Nucleus accumbens (tissue), 56 donors: ENCODE results near the gene RBP3.

Experiments used
- DNase-seq, 56 donors: peaks; one replicate each; lab custom pipeline; 2025; lab: John Stamatoyannopoulos, UW

The RBP3 gene

DNA sequence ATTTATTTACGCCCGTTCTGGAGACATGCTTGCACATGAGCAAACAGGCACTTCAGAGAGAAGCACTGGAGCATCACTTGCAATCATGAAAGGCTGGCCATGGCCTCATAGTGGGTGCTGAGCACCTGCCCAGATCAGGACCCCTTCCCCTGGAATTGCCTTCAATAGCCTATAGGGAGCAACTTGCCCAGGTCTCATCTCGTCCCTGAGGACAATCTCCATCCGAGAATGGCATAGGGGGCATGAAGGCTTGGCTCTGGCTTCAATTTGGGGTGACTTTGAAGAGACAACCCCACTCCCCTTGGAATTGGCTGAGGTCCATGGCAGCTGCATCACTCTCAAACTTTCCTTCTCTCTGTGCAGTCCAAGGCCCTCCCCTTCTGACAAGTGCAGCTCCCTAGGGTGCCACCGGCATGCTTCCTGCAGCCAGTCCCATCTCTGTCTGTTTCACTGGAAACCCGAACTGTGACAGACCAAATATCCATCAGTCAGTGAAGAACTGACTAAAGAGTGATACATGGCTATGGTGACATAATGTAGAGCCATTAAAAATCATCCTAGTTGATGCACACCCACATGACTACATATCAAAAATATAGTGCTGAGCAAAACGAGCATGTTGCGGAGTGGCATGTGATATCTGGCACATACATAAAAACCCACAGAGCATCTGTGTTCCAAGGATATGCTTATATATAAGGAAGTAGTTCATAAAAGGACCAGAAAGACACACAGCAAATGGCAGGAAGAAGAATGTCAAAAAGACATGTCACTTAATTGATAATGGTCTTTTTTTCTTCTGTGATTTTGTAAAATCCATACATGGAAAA lies 13.5 kb upstream of the RBP3 start:
- no peak for DNase-seq

DNA sequence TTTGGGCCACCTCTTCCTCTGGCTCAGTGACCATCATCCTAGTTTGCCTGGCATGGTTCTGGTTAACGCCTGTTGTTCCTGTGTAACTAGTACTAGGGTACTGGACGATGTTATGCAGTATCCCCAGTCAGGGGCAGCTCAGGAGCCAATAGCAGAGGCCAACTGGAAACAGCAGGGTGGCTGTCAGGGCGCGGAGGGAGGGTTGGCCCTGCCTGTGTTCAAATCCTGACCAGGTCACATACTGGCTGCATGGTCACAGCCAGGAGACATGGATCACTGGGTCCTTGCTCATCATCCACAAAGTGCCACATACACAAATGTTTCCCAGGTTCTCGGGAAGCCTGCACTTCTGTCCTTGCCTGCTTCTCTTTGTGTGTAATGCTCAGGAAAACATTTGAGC lies 12.3 kb upstream of the RBP3 start:
- no peak for DNase-seq

DNA sequence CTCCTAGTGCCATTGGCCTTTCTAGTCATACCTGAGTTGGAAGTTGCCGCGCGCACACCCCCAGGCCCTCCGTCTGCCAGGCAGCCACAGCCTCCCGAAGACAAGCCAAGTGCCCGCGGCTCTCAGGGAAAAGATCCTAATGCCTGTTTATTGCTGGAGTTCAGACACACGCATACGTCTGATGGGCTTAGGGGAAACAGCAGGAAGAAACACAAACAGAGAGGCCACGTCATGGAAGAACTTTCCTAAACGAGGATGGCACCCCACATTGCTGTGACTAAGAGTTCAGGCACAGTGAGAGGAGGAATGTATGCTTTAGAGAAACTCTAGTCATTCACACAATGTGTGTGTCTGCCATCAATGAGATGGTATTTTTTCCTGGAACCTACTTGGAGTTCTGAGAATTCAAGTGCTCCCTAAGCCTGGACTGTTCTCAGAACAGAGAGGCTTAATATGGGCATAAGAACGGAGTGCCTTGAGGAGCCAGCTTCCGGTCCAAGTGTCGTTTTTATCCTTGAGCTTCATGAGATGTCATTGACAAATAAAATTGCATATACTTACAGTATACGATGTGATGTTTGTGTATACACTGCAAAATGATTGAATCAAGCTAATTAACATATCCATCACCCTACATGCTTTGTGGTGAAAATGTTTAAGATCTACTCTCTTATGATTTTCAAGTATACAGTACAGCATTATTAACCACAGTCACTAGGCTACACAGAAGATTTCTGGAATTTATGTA lies 11.6 kb upstream of the RBP3 start:
- DNase-seq: no peak

DNA sequence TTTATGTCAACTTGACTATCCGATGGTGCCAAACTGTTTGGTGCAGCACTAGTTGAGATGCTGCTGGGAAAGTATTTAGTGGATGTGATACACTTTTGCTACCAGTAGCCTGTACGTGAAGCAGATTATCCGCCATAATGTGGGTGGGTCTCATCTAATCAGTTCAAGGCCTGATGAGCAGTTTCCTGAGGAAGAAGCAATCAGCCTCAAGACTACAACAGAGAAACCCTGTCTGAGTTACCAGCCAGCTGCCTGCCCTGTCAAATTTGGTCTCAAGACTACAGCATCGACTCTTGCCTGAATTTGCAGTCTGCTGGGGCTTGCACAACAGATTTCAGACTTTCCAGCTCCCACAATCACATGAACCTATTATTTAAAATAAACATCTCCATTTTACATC lies 10.9 kb upstream of the RBP3 start:
- no peak for DNase-seq

DNA sequence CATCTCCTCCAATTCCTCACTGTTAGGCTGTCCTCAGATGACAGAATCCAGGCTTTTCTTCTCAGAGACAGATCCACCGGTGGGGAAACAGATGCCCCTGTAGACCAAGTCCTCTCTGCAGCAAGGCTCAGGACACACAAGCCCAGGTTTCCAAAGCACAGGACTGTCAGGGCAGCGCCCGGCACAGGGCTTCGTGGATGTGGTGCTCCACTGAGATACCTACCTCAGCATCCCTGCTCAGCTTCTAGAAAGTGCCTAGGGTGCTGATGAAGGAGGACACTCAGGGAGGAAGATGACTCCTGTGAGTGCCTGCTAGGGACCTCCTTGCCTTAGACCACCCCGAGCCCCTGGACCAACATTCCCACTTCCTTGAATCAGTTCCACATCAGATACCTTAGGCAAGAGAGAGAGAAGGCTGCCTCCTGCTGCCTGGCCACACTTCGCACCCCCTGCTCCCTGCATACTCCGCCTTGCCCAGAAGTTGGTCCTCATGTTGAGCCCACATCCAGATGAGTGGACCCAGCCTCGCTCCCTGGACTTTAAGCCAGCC lies 8.9 kb upstream of the RBP3 start:
- no peak for DNase-seq

DNA sequence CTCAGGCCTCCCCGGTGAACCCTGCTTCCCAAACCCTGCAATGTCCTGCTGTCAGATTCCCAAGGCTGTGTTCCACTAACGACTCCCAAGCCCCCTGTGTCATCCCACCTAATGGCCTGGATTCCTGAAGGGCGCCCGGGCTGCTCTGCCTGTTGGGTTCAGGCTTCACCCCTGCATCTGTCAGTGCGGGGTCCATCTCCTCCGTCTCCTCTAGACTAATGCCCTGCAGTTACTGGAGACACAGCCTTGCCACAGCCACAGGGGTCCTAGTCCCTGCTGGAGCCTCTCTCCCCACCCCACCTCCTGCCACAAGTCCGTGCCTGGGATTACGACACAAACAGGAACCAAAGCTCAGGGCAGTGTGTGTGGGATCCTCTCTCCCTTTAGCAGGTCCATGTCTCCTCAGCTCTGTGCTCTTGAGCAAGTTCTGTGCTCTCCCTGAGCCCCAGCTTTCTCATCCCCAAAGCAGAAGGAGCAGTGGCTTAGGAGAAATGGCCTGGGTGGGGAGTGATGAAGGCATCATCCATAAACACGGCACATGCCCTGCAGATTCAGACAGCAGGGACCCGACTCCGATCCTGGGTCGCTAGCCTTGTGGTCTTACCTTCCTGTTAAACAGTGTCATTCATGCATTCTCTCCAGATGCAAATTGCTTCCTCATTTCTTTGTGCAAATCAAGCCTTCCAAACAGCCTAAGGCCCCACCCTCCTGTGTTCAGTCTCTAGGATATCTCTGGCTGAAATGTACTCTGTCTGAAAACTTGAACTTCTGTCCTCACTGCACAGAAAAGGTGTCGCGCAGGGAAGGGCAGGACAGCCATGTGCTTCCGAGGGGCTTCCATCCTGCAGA lies 8.2 kb upstream of the RBP3 start:
- DNase-seq: no peak

DNA sequence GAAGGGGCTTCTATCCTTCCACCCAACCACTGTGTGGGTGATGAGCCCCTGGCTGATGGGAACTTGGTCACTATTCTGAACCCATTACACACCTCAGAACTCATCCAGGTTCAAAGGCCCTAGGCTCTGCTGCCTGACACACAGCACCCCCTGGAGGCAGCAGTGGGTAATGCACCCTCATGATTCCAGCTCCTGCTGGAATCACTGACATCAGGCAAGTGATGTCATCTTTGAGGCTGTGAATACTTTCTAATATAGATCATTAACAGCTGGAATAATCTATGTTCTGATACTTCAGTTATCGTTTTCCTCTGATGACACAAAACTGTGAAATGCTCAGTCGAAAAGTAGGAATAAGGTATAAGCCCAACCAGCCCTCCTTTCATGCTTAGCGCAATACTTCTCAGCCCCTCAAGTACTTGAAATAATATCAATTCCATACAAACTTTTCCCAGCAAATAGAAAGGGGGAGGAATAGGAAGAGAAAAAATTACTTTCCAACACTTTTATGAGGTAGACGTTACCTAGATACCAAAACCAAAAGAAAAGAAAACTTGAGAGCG lies 7.5 kb upstream of the RBP3 start:
- peak in 28 of 56 donors; percentile 5 to 65 (median 28) for DNase-seq

DNA sequence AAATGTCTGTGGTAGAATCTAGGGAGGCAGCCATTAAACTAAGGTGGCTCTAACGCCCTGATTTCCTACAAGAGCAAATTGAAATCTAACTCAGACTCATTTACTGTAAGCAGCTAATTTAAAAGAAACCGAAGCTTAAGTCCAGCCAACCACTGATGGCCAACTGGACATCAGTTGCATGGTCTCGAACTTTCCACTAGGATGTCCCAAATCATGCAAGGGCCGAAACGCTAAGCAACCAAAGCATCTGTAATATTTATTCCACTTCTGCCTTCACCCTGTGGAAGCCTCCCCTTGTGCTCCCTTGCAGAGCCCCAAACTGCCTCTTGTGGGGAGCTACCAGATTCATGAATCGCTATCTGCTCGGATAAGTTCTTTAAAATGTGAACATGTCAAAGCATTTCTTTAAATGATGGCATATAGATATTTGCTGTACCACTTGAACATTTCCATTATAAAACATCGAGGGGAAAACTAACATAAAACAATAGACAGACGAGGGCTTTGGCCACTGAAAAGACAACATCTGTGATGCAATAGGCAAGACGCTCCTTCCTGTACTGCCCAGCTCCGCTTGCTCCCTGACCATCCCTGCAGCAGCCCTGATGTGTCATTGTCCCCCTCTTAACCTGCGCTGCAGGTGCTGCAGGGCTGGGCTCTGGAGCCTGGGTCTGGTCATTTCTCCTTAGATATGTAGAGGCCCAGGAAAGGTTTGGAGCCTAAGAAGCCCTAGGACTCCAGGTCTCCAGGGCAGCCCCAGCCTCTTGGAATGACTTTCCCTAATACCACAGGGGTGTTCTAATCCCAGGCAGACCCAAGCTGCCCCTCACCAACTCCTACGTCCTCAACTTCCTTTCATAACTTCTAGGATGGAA lies 2.9 kb upstream of the RBP3 start:
- DNase-seq: no peak

DNA sequence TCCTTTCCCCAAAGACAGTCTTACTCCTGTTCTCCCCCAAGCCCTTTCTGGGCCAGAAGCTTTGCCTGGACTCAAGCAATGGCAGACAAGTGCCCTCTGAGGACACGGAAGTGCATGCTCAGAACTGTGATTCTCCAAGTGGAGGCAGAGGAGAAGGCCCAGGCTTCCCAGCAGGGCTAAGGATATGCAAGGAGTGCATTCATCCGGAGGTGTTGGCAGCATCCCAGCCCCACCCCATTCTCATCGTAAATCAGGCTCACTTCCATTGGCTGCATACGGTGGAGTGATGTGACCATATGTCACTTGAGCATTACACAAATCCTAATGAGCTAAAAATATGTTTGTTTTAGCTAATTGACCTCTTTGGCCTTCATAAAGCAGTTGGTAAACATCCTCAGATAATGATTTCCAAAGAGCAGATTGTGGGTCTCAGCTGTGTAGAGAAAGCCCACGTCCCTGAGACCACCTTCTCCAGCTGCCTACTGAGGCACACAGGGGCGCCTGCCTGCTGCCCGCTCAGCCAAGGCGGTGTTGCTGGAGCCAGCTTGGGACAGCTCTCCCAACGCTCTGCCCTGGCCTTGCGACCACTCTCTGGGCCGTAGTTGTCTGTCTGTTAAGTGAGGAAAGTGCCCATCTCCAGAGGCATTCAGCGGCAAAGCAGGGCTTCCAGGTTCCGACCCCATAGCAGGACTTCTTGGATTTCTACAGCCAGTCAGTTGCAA lies 1.4 kb upstream of the RBP3 start:
- DNase-seq: no peak

DNA sequence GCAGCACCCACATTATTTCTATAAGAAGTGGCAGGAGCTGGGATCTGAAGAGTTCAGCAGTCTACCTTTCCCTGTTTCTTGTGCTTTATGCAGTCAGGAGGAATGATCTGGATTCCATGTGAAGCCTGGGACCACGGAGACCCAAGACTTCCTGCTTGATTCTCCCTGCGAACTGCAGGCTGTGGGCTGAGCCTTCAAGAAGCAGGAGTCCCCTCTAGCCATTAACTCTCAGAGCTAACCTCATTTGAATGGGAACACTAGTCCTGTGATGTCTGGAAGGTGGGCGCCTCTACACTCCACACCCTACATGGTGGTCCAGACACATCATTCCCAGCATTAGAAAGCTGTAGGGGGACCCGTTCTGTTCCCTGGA lies 874 bp upstream of the RBP3 start:
- no peak for DNase-seq

DNA sequence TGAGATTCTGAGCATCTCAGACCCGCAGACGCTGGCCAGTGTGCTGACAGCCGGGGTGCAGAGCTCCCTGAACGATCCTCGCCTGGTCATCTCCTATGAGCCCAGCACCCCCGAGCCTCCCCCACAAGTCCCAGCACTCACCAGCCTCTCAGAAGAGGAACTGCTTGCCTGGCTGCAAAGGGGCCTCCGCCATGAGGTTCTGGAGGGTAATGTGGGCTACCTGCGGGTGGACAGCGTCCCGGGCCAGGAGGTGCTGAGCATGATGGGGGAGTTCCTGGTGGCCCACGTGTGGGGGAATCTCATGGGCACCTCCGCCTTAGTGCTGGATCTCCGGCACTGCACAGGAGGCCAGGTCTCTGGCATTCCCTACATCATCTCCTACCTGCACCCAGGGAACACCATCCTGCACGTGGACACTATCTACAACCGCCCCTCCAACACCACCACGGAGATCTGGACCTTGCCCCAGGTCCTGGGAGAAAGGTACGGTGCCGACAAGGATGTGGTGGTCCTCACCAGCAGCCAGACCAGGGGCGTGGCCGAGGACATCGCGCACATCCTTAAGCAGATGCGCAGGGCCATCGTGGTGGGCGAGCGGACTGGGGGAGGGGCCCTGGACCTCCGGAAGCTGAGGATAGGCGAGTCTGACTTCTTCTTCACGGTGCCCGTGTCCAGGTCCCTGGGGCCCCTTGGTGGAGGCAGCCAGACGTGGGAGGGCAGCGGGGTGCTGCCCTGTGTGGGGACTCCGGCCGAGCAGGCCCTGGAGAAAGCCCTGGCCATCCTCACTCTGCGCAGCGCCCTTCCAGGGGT lies 703 bp downstream of the RBP3 start:
- no peak for DNase-seq

DNA sequence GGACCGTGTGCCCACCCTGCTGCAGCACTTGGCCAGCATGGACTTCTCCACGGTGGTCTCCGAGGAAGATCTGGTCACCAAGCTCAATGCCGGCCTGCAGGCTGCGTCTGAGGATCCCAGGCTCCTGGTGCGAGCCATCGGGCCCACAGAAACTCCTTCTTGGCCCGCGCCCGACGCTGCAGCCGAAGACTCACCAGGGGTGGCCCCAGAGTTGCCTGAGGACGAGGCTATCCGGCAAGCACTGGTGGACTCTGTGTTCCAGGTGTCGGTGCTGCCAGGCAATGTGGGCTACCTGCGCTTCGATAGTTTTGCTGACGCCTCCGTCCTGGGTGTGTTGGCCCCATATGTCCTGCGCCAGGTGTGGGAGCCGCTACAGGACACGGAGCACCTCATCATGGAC lies 1.4 kb downstream of the RBP3 start:
- no peak for DNase-seq

DNA sequence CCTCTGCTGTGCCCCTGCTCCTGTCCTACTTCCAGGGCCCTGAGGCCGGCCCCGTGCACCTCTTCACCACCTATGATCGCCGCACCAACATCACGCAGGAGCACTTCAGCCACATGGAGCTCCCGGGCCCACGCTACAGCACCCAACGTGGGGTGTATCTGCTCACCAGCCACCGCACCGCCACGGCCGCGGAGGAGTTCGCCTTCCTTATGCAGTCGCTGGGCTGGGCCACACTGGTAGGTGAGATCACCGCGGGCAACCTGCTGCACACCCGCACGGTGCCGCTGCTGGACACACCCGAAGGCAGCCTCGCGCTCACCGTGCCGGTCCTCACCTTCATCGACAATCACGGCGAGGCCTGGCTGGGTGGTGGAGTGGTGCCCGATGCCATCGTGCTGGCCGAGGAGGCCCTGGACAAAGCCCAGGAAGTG lies 1.8 kb downstream of the RBP3 start:
- no peak for DNase-seq

DNA sequence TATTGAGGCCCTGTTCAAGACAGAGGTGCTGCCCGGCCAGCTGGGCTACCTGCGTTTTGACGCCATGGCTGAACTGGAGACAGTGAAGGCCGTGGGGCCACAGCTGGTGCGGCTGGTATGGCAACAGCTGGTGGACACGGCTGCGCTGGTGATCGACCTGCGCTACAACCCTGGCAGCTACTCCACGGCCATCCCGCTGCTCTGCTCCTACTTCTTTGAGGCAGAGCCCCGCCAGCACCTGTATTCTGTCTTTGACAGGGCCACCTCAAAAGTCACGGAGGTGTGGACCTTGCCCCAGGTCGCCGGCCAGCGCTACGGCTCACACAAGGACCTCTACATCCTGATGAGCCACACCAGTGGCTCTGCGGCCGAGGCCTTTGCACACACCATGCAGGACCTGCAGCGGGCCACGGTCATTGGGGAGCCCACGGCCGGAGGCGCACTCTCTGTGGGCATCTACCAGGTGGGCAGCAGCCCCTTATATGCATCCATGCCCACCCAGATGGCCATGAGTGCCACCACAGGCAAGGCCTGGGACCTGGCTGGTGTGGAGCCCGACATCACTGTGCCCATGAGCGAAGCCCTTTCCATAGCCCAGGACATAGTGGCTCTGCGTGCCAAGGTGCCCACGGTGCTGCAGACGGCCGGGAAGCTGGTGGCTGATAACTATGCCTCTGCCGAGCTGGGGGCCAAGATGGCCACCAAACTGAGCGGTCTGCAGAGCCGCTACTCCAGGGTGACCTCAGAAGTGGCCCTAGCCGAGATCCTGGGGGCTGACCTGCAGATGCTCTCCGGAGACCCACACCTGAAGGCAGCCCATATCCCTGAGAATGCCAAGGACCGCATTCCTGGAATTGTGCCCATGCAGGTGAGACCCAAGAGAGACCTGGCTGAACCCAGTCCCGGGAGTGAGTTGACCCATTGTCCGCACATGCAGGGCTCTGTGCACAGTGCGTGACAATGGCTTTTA lies 2.8 kb downstream of the RBP3 start:
- no peak for DNase-seq

DNA sequence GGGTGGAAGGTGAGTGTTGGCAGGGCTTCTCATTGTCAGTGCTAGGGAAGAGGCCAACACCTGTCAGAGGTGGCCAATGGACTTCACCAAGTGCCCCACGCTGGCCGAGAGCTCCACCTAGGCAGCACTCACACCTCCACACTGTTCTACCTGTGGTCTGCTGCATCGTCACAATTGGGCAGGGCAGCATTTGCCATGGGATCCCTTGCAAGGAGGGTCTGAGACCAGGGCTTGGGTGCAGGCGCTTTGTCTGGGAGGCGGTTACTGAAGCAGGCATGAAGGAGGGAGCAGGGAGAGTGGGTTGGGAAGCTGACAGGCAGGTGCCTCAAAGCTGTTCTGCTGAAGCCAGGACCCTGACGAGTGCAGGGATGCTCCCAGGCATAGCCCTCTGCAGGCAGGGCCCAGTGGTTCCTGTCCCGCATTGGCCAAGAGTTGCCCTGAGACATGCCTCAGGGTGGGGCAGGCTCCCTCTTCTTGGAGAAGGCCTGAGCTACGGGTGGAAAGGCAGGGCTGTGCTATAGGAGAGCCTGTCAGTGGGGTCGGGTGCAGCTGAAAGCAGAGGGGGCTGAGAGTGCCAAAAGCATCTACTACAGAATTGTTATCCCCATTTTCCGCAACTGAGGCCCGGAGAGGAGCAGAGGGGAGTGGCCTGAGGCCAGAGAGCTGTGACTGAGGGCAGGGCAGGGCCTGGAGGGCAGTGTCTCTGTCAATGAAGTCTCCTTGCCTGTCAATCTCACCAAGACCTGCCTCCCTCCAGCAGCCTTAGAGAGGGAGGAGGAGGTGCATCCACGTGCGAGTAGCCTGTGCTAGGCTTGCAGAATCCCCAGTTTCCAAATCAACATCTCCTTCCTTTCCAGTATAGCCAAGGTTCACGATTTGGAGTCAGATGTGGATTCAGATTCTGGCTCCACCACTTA lies 4.0 kb downstream of the RBP3 start:
- DNase-seq: no peak

DNA sequence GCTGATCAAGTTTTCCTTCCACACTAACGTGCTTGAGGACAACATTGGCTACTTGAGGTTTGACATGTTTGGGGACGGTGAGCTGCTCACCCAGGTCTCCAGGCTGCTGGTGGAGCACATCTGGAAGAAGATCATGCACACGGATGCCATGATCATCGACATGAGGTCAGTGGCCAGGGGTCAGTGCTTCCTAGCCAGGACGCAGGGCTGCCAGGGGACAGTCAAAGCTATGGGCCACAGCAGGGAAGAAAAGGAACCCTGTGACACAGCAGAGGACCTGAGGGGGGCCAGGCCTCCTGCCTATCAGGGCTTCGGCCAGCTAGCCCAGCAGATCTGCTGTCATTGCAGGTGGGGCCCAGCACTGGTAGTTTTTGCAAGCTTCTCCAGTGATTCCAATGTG lies 5.2 kb downstream of the RBP3 start:
- DNase-seq: no peak
